ENCODE measurements around the gene SORCS2.

SORCS2 gene

DNA sequence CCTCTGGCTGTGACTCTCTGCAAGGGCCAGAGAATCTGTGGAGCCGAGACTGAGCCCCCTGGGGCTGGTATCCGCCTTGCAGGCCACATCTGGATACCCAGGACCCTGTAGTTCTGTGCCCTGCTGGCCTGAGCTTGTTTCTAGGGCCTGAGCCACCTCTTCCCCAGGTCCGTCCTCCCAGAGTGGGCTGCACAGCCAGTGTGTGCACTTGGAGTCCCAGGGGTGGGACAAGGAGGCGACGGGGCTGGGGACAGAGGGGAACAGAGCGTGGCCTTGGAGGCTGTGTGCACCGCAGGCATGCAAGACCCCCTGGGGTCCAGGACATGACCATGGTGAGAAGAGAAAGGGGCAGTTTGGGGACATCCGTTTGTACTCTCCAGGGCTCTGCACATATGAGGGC lies 105.5 kb downstream of the SORCS2 start:
- no peak for DNase-seq (ENCODE audit: low read depth in 2 of 2)
- H3K4me3 ChIP-seq (replicated peaks in 1 of 2; ENCODE audit: low read depth in 2 of 2, low read length in 2 of 2) = no peak overlapping the region
- TF ChIP-seq CTCF (IDR thresholded peaks at IDR 0.05; ENCODE audit: low read depth, low read length) = no peak

- no peak for DNase-seq (ENCODE audit: low read depth in 2 of 2)
- no peak for TF ChIP-seq CTCF (IDR thresholded peaks at IDR 0.05; ENCODE audit: low read depth, low read length)
- H3K4me3 ChIP-seq (replicated peaks in 1 of 2; ENCODE audit: low read depth in 2 of 2, low read length in 2 of 2) = no peak overlapping the region
Measured at GRCh38 chr4:7298619-7299009, 106.3 kb downstream of the SORCS2 start.

- no peak for TF ChIP-seq CTCF (IDR thresholded peaks at IDR 0.05; ENCODE audit: low read depth, low read length)
- no peak overlapping the region for H3K4me3 ChIP-seq (replicated peaks in 1 of 2; ENCODE audit: low read depth in 2 of 2, low read length in 2 of 2)
- DNase-seq (ENCODE audit: low read depth in 2 of 2) = no peak
Measured at GRCh38 chr4:7299010-7299907, 106.9 kb downstream of the SORCS2 start.

DNA sequence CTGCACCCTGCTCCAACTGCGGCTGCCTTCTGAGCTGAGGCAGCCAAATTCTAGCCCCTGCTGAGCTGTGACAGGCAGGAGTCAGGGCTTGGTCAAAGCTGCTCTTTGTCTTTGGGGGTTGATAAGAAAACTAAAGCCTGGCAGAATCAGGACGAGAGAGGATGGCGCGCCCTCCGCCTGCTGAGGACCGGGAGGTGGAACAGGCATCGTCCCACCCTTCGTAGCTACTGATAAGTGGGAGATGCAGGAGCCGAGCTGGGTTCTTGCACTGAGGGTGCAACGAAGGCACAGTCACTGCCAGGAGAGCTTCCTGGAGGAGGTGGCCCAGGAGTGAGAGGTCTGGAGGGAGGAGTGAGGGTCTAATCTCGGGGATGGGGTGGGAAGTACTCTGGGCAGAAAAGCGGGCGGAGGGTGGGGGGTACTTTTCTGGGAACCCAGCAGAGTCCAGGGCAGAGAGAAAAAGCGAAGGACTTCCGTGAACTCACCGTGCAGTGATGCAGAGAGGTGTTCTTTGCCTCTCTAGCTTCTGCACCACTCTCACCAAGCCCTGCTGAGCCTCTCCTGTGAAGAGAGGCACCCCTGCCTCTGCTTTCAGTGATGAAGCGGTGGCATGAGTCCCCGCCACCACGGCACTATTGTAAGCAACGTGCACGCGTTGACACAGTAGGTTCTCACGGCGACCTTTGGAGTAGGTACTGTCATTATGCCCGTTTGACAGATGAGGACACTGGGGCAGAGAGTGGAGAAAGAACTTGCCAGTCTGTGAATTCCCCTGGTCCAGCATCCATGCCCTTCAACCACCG lies 107.8 kb downstream of the SORCS2 start:
- H3K4me3 ChIP-seq (replicated peaks in 1 of 2; ENCODE audit: low read depth in 2 of 2, low read length in 2 of 2) = no peak overlapping the region
- no peak for DNase-seq (ENCODE audit: low read depth in 2 of 2)
- no peak for TF ChIP-seq CTCF (IDR thresholded peaks at IDR 0.05; ENCODE audit: low read depth, low read length)

- no peak overlapping the region for H3K4me3 ChIP-seq (replicated peaks in 1 of 2; ENCODE audit: low read depth in 2 of 2, low read length in 2 of 2)
- DNase-seq (ENCODE audit: low read depth in 2 of 2) = no peak
- no peak for TF ChIP-seq CTCF (IDR thresholded peaks at IDR 0.05; ENCODE audit: low read depth, low read length)
Measured at GRCh38 chr4:7300711-7301095, 108.4 kb downstream of the SORCS2 start.

DNA sequence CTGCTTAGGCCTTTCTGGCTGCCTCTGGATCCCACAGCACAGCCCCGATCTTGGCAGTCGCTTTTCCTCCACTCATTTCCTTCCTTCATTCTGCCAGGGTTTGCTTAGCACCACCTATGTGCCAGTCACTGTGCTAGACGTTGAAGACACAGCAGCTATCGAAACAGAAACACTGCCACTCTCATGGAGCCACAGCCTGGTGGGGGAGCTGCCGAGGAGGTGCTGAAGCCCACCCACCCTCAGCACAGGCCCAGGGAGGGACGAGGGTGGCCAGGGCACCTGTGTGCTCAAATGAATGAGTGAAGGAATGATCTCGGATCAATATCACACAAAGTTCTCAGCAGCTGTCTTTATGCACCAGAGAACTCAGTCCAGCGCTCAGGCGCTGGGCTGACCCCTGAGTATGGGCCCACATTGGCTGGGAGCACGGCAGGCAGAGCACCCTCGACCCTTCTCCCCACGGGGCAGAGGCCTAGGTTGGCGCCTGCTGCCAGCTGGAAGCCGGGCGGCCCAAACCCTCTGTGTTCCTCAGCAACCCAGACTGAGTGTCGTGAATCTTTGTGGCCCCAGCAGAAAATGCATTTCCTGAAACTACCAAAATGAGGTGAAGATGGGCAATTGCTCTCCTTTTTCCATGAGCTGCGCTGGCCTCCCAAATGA lies 108.9 kb downstream of the SORCS2 start:
- no peak for DNase-seq (ENCODE audit: low read depth in 2 of 2)
- H3K4me3 ChIP-seq (replicated peaks in 1 of 2; ENCODE audit: low read depth in 2 of 2, low read length in 2 of 2) = no peak overlapping the region
- no peak for TF ChIP-seq CTCF (IDR thresholded peaks at IDR 0.05; ENCODE audit: low read depth, low read length)
